ENCODE data around the gene PAX8.

PAX8 gene

DNA sequence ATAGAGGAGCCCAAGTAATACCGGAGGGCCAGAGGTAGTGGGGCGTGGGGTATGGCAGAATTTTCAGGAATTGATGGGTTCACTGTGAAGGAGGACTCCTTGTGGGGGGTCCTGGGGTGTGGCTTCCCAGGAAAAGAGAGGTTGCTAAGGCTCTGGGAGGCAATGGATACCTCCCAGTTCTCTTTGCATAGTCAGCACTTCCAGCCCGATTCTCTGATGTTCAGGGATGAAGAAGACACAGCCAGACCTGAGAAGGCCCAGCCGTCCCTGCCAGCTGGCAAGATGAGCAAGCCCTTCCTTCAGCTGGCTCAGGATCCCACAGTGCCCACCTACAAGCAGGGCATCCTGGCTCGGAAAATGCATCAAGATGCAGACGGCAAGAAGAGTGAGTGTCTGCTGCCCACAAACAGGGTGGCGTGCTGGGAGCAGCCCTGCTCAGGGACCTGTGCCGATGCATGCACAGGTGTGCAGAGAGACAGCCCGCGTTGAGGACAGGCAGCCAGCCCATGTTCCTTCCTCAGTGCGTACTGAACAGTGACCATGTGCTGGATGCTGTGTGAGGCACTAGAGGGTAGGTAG lies 82.7 kb downstream of the PAX8 start:
- peaks cover 42% of the 10 kb centered on the region for H3K4me1 Mint-ChIP-seq (ENCODE audit: low read depth)
- H3K9me3 Mint-ChIP-seq = no peaks in the 10 kb centered on the region
- H3K27me3 Mint-ChIP-seq (ENCODE audit: low read depth) = no peaks in the 10 kb centered on the region
- H3K36me3 Mint-ChIP-seq (ENCODE audit: low read depth) = peaks cover 65% of the 10 kb centered on the region
- peak overlapping the region; percentile 46 for H3K4me3 Mint-ChIP-seq
- H3K27ac Mint-ChIP-seq = peak overlapping the region; percentile 73

DNA sequence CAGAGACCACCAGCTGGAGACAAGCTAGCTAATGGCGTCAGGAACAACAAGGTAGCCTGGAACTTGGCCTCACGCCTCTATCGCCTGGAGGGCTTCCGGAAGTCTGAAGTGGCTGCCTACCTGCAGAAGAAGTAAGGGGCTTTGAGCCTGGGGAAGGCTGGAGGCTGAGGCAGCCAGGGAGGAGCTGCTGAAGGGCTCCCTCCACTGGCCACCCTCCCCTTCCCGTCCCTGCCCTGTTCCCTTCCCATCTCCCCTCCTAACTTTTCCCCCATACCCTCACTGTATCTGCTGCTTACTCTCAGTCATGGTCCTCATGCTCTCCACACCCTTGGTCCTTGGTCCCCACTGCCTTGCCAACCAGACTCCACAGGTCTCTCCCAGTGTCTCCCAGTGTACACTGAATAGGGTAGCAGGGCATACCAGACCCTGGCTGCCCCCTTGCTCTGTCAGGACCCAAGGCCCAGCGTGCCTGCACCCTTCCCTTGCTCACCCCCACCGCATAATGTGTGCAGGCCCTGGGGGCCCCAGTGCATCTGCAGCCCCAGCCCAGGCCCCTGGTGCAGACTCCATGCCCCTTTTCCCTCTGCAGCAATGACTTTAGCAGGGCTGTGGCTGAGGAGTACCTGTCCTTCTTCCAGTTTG lies 86.1 kb downstream of the PAX8 start:
- Mint-ChIP-seq H3K4me1 (ENCODE audit: low read depth) (peaks cover 50% of the 10 kb centered on the region), H3K4me3 (no peak overlapping the region), H3K27me3 (ENCODE audit: low read depth) (no peaks in the 10 kb centered on the region), H3K9me3 (no peaks in the 10 kb centered on the region), H3K27ac (no peak overlapping the region), H3K36me3 (ENCODE audit: low read depth) (peaks cover 69% of the 10 kb centered on the region)

DNA sequence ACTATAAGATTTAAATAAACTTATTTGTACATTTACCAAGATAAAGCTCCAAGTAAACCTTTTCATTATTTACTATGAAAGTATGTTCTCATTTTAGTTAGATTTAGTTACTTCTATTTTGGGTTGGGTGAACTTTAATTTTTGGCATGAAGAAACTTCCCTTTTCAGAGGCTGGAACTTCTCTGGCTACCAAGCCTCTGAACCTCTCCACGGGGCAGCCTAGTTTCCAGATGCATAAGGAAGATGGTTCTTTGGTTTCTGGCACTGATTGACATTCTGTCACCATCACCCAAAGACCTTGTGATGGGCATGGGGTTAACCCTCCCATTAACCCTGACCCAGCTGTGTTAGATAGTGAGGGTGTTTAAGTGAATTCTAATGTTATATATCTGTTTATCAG lies 87.8 kb downstream of the PAX8 start:
- peaks cover 62% of the 10 kb centered on the region for H3K36me3 Mint-ChIP-seq (ENCODE audit: low read depth)
- H3K4me3 Mint-ChIP-seq = no peak overlapping the region
- peaks cover 42% of the 10 kb centered on the region for H3K4me1 Mint-ChIP-seq (ENCODE audit: low read depth)
- no peak overlapping the region for H3K27ac Mint-ChIP-seq
- no peaks in the 10 kb centered on the region for H3K27me3 Mint-ChIP-seq (ENCODE audit: low read depth)
- no peaks in the 10 kb centered on the region for H3K9me3 Mint-ChIP-seq

DNA sequence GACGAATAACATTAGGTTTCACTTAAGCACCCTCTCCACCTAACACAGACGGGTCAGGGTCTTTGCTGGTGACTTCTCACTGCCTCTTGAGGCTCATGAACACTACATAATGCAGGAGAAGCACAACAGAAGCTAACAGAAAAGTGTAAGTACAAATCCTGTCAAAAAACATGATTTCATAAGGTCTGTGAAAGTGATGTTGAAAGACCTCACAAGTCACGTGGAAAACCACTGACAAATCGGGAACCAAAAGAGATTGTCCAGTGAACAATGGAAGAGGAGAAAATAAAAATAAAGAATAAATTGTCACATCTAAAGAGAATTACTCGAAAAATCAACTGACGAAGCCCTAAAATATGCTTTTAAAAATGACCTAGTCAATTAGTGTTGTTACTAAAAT lies 91.0 kb downstream of the PAX8 start:
- Mint-ChIP-seq H3K36me3 (ENCODE audit: low read depth) (peaks cover 49% of the 10 kb centered on the region), H3K4me1 (ENCODE audit: low read depth) (peaks cover 46% of the 10 kb centered on the region), H3K4me3 (peak overlapping the region; percentile 26), H3K9me3 (no peaks in the 10 kb centered on the region), H3K27me3 (ENCODE audit: low read depth) (no peaks in the 10 kb centered on the region), H3K27ac (peak overlapping the region; percentile 21)

DNA sequence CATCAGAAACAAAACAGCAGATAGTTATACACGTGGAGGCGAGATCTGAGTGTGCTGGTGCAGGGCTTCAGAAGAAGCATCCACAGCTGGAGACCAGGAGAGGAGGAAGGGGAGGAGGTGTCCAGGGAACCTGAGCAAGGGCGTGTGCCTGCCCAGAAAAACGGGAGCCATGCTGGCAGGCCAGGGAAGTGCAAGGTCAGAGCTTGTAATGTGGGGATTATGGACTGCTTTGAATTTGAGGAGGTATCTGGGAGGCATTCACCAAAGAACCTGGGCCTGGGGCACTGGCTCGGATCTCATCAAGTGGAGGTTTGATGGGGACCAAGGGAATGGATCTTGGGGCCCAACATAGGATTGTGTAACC lies 92.3 kb downstream of the PAX8 start:
- Mint-ChIP-seq H3K9me3 (no peaks in the 10 kb centered on the region), H3K27me3 (ENCODE audit: low read depth) (no peaks in the 10 kb centered on the region), H3K36me3 (ENCODE audit: low read depth) (peaks cover 50% of the 10 kb centered on the region), H3K27ac (no peak overlapping the region), H3K4me1 (ENCODE audit: low read depth) (peaks cover 55% of the 10 kb centered on the region), H3K4me3 (no peak overlapping the region)

DNA sequence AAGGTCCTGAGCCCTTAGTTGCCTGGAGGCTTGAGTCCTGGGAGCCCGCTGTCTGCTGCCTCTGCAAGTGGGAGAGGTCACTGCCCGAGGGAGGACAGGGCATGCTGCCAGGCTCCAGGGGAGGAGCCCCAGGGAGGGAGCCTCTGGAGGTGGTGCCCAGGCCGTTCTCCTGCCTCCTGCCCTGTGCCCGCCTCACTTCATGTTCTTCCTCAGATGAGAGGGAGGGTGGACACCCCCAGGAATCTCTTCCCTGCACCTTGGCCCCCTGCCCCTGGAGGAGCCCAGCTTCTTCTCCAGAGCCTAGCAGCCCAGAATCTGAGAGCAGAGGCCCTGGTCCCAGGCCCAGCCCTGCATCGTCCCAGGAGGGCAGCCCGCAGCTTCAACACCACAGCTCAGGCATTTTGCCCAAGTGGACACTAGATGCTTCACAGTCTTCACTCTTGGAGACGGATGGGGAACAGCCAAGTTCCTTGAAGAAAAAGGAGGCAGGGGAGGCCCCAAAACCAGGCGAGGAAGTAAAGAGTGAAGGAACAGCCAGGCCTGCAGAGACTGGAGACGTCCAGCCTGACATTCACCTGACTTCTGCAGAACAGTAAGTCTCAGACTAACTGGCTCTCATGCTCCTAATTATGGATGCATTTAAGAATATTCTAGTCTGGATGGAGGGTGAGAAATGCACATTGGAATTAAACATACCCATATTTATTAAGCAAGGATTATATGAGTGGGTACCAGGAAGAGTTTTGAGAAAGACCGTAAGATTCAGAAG lies 92.9 kb downstream of the PAX8 start:
- Mint-ChIP-seq H3K27me3 (ENCODE audit: low read depth) (no peaks in the 10 kb centered on the region), H3K9me3 (no peaks in the 10 kb centered on the region), H3K4me1 (ENCODE audit: low read depth) (peaks cover 60% of the 10 kb centered on the region), H3K36me3 (ENCODE audit: low read depth) (peaks cover 47% of the 10 kb centered on the region), H3K4me3 (no peak overlapping the region), H3K27ac (peak overlapping the region; percentile 33)

DNA sequence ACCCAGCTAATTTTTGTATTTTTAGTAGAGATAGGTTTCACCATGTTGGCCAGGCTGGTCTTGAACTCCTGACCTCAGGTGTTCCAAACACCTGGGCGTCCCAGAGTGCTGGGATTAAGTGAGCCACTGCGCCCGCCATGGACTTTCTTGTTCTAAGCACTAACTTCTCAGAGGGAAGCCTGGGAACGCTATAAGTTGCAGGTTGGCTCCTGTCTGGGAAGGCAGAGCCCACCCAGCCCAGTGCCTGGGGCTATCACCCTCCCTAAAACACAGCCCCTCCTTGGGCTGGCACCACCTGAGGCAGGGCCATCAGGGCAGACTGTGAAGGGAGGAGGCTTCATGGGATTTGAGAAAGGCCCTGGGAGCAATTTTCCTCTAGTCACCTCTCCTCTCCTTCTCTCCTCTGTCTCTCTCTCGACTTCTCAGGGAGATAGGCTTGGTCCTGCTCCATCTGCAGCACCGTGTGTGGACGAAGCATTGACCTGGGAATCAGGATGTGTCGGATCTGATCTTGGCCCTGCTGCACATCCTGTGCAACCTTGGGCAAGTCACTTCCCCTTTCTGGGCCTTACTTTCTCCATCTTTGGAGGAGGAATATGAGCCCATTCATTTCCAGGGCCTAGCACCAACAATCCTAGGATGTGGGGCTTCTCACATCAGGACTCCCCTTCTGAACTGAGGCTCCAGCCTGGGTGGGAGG lies 94.0 kb downstream of the PAX8 start:
- H3K4me3 Mint-ChIP-seq = peak overlapping the region; percentile 53
- no peaks in the 10 kb centered on the region for H3K27me3 Mint-ChIP-seq (ENCODE audit: low read depth)
- H3K27ac Mint-ChIP-seq = no peak overlapping the region
- no peaks in the 10 kb centered on the region for H3K9me3 Mint-ChIP-seq
- peaks cover 64% of the 10 kb centered on the region for H3K4me1 Mint-ChIP-seq (ENCODE audit: low read depth)
- peaks cover 48% of the 10 kb centered on the region for H3K36me3 Mint-ChIP-seq (ENCODE audit: low read depth)

DNA sequence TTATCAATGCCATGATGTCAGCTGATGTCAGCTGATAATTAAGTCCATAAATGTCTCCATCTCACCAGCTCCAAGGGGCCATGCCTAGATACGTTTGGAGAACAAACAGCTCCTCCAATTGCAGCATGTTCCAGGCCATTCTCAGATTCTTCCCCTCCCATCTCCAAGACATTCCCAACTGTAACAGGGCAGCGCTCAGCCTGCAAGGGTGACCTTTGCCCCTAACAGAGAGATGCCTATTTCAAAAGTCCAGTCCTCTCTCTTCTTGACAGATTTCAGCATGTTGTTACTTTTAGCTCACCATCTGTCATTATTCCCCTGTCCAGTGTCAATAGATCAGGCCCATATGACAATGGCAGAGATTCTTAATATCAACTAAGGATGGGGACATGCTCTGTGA lies 95.0 kb downstream of the PAX8 start:
- Mint-ChIP-seq H3K36me3 (ENCODE audit: low read depth) (peaks cover 46% of the 10 kb centered on the region), H3K27ac (peak overlapping the region; percentile 38), H3K27me3 (ENCODE audit: low read depth) (no peaks in the 10 kb centered on the region), H3K4me1 (ENCODE audit: low read depth) (peaks cover 67% of the 10 kb centered on the region), H3K4me3 (peak overlapping the region; percentile 2), H3K9me3 (no peaks in the 10 kb centered on the region)

DNA sequence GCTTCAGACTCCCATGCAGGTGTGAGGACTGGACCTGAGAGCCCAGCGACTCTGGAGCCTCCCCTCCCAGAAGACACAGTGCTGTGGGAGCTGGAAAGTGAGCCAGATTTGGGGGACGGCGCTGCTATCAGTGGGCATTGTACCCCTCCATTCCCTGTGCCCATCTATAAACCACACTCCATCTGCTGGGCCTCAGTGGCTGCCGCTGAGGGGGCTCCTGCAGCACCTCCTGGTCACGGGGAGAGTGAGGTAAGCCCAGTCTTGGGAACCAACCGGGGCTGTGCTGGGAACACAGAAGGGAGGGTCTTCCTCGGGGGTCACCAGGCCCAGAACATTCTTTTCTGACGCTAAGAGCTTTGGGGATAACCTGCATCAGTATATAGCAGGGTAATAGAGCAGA lies 95.5 kb downstream of the PAX8 start:
- Mint-ChIP-seq H3K4me3 (no peak overlapping the region), H3K9me3 (no peaks in the 10 kb centered on the region), H3K4me1 (ENCODE audit: low read depth) (peaks cover 71% of the 10 kb centered on the region), H3K27me3 (ENCODE audit: low read depth) (no peaks in the 10 kb centered on the region), H3K27ac (no peak overlapping the region), H3K36me3 (ENCODE audit: low read depth) (peaks cover 50% of the 10 kb centered on the region)

DNA sequence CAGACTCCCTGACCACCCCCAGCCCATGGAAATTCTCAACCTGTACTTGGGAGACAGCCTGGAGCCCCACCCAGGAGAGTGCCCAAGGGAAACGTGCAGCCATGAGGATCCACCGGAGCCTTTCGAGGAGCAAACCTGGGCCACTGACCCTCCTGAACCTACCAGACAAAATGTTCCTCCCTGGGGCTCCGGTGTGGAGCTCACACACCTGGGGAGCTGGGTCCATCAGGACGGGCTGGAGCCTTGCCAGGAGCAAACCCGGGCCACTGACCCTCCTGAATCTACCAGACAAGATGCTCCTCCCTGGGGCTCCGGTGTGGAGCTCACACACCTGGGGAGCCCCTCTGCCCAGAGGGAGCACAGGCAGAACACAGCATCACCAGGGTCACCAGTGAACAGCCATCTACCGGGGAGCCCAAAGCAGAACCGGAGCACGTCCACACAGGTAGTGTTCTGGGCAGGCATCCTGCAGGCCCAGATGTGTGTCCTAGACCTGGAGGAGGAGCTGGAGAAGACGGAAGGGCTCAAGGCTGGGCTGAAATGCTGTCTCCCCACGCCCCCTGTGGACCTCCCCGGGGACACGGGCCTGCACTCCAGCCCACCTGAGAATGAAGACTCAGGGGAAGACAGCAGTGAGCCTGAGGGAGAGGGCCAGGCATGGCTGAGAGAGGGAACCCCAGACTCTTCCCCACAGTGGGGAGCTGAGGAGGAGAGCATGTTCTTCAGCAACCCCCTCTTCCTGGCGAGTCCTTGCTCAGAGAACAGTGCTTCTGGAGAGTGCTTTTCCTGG lies 96.1 kb downstream of the PAX8 start:
- no peaks in the 10 kb centered on the region for H3K9me3 Mint-ChIP-seq
- H3K36me3 Mint-ChIP-seq (ENCODE audit: low read depth) = peaks cover 51% of the 10 kb centered on the region
- peaks cover 72% of the 10 kb centered on the region for H3K4me1 Mint-ChIP-seq (ENCODE audit: low read depth)
- no peak overlapping the region for H3K4me3 Mint-ChIP-seq
- peak overlapping the region; percentile 47 for H3K27ac Mint-ChIP-seq
- no peaks in the 10 kb centered on the region for H3K27me3 Mint-ChIP-seq (ENCODE audit: low read depth)

DNA sequence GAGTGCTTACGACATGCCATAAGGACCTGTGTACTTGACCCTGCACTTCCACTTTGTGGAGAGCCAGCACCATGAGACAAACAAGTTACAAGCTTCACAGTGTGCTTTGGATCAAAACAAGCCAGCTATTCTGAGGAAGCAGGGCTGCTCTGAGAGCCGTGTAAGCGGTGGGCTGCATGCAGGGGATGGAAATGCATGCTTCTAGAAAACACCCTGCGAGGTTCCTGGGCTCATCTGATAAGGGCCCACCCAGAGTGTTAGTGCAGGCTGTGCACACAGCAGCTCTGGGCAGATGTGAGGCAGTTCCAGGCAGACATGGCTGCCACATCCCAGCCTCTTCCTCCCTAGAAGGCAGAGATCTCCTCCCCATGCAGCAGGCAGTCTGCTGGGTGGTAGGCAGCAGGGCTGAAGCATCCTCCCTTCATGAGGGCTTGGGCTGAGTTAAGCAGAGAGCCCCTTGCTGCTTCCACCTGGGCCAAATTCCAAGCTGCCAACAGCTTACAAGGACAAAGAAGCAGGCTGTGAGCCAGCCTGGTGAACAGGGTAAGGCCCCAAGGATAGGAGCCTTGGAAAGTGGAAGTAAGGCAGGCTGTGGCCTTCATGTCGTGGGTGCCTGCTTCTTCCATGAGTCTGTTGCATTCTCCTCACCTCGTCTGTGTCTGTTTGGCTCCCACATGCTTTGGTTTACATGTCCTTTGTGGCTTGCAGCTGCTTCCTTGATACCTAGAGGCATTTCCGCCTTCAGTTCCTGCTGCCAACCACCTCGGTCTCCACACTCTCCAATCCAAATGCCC lies 97.3 kb downstream of the PAX8 start:
- Mint-ChIP-seq H3K9me3 (no peaks in the 10 kb centered on the region), H3K36me3 (ENCODE audit: low read depth) (peaks cover 55% of the 10 kb centered on the region), H3K27ac (peak overlapping the region; percentile 58), H3K4me1 (ENCODE audit: low read depth) (peaks cover 80% of the 10 kb centered on the region), H3K4me3 (peak overlapping the region; percentile 73), H3K27me3 (ENCODE audit: low read depth) (no peaks in the 10 kb centered on the region)

DNA sequence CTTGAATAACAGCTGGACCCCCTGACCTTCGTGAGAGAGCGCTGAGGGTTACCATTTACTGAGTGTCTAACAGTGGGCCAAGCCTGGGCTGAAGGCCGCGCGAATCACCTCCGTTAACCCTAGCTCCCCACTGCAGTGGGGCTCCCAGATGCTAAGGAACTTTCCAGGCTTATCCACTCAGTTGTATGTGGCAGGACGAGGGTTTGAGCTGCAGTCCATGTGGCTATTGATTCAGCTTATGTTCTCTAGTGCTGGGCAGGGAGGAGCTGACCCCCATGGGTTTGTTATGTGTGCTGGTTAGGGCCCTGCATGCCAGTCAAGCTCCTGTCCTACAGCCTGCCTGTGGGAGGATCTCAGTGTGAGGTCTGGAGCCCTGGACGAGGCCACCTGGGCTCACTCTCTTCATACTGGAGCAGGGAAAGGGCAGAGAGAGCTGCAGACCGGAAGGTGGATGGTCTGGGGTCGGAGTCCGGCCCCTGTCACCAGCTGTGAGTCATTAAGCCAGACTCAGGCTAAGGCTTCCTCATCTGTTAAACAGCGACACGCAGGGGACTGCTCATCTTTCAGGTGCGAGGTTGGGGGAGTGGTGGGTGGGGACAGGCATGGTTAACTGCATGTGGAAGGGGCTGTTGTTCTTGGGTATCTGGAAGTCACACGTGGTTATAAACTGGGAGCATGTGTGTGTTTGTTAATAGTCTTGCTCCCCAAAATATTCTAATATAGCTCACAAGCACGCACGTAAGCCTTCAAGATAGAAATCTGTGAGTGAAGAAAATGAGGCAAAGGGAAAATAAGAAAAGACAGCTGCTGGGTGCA lies 98.4 kb downstream of the PAX8 start:
- peak overlapping the region; percentile 73 for H3K4me3 Mint-ChIP-seq
- H3K9me3 Mint-ChIP-seq = no peaks in the 10 kb centered on the region
- H3K27me3 Mint-ChIP-seq (ENCODE audit: low read depth) = no peaks in the 10 kb centered on the region
- peaks cover 76% of the 10 kb centered on the region for H3K4me1 Mint-ChIP-seq (ENCODE audit: low read depth)
- H3K36me3 Mint-ChIP-seq (ENCODE audit: low read depth) = peaks cover 52% of the 10 kb centered on the region
- peak overlapping the region; percentile 58 for H3K27ac Mint-ChIP-seq

All from T-helper 1 cell treated with Interleukin-12 subunit alpha and Interleukin-12 subunit beta and Interleukin-4 antibody, amounts not matched to agents 30 μg/mL and 1 μg/mL, for 36 hours (primary cell).